ENCODE results near the gene ADGRV1.

GRCh38 chr5:90553711-90554110 lies 4.9 kb upstream of the ADGRV1 start:
- TF ChIP-seq POLR2AphosphoS5 (IDR thresholded peaks at IDR 0.05) = no peak
- TF ChIP-seq, protein P1, sequence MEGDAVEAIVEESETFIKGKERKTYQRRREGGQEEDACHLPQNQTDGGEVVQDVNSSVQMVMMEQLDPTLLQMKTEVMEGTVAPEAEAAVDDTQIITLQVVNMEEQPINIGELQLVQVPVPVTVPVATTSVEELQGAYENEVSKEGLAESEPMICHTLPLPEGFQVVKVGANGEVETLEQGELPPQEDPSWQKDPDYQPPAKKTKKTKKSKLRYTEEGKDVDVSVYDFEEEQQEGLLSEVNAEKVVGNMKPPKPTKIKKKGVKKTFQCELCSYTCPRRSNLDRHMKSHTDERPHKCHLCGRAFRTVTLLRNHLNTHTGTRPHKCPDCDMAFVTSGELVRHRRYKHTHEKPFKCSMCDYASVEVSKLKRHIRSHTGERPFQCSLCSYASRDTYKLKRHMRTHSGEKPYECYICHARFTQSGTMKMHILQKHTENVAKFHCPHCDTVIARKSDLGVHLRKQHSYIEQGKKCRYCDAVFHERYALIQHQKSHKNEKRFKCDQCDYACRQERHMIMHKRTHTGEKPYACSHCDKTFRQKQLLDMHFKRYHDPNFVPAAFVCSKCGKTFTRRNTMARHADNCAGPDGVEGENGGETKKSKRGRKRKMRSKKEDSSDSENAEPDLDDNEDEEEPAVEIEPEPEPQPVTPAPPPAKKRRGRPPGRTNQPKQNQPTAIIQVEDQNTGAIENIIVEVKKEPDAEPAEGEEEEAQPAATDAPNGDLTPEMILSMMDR (IDR thresholded peaks at IDR 0.05) = no peak
- TF ChIP-seq POLR2A (IDR thresholded peaks at IDR 0.05) = no peak
- no peak for TF ChIP-seq EP300 (IDR thresholded peaks at IDR 0.05)
